M059J (cell line): ENCODE measurements around the gene EMD. TPM values are rescaled to one million over a fixed set of nuclear protein-coding genes. Genes with fewer than 3 reads are reported as not detected.
"Not testable (repeated sequence)": the region's sequence is repeated elsewhere in the genome, so short reads cannot be mapped to it uniquely, and the experiment has no call there.

Experiments used
- DNase-seq: peaks from one replicate; pipeline ENCODE4 v3.0.0-alpha.2; 2012; ENCODE audit warnings: low read depth
- total RNA-seq: library from RNA; depleted of rRNA; stranded (reverse); fragments of >200 nt; shearing (Covaris generic); gene quantifications from 2 replicates; pipeline ENCODE4 v1.2.3, GENCODE V29; 2014

EMD gene
- total RNA-seq, 1 experiment from 2014 or later = 105 TPM

DNA sequence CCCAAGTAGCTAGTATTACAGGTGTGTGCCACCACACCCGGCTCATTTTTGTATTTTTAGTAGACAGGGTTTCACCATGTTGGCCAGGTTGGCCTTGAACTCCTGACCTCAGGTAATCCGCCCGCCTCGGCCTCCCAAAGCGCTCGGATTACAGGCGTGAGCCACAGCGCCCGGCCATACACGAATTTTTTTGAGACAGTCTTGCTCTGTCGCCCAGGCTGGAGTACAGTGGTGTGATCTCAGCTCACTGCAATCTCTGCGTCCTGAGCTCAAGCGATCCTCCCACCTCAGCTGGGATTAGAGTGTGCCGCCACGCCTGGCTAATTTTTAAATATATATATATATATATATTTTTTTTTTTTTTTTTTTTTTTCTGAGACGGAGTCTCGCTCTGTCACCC, 17.3 kb downstream of the EMD start:
- not testable (repeated sequence) for DNase-seq

DNA sequence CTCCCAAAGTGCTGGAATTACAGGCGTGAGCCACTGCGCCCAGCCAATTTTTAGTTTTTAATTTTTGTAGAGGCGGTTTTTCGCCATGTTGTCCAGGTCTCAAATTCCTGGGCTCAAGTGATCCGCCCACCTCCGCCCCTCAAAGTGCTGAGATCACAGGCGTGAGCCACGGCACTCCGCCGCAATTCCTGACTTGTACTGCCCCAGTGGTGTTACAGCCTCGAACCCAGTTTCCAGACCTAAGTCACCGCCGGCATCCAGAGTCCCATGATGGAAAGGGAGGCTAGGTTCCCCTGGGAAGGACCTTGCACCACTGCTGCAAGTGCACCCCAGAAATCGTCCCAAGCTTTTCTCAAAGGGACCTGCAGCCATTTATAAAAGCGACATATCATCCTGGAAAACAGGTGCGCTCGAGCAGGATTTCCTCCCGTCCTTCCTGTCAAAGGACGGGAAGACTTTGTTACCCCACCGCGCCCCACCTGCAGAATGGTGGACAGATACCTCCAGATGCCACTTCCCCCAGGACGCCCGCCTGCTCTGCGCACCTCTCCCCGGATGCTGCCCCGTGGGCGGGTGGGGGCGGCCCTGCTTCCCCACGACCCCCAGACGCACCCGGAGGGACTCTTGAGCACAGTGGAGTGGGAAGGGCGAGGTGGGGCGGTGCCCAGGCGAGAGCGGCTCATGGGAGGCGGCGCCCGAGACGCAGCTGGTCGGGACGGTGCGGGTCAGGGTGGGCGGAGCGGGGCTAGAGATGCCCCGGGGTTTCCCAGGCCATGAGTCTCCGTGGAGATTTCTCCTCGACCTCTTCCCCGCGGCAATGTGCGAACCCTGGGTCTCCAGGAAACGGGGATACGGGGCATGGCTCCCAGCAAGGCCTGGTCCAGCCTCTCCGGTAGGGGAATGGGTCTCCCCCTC, 18.1 kb downstream of the EMD start:
- peak; percentile 46 for DNase-seq

DNA sequence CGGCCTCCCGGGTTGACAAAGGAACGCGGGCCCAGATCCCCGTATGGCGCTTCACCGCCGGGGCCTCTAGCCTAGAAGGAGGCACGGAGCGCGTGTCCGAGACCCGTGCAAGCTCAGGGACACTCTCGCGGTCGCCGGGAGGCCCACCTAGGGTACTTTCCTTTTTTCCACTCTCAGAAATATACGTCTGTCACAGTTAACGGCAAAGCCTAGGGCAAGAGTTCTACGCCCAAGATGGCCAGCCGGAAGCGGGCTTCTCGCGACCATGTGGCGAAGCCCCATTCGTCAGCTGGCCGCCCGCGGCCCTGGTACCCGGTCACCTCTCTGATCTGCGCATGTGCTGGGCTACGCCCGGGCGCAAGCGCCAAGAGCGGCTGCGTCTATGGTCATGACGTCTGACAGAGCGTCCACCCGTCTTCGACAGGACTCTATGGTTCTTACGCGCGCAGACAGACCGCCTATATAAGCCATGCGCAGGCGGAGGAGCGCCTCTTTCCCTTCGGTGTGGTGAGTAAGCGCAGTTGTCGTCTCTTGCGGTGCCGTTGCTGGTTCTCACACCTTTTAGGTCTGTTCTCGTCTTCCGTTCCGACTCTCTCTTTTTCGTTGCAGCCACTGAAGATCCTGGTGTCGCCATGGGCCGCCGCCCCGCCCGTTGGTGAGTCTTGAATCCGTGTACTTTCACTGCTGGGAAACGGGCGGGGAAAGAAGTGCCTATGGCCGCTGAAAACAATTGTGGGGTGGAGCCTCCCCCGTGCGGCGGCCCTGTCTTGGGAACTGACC, 19.0 kb downstream of the EMD start, which contains the start of gene RPL10:
Gene RPL10, plus strand, starts transcription at position 490 of the 780 bp plus-strand sequence. Its CDS starts 143 bp downstream, at position 633.
- peak; percentile 98 for DNase-seq

DNA sequence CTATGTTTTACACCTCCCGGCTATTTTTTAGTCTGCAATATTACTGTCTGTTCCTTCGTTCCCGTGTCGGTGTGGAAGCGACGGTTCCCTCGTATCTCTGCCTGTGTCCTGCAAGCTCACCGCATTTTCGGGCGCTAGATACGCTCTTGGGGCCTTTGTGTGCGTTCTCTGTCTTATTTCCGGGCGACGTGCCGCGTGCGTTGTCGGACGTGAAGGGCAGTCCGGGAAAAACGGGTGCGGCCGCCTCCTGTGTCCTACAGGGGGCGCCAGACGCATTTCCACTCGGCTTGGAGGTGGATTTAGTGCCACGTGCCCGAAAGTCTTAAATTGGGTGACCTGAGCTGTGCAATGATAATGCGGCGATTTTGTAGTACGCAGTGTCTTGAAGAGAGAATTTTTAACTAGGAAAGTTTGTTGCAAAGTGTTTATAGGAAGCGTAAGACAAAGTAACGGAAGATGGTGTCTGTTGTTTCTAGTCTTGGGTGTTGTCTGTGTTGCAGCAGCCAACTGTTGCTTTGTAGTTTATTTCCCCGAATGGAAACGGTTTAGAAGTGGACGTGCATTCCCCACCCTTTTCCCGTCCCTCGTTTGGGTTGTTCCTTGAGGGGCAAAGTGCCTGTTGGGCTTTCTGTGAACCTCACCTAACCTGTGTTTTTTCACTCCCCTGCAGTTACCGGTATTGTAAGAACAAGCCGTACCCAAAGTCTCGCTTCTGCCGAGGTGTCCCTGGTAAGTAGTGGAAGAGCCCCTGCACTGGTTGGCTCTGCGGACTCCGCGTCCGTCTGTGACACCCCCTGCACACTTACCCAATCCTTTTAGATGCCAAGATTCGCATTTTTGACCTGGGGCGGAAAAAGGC, 19.8 kb downstream of the EMD start:
- DNase-seq = peak; percentile 85

GRCh38 chrX:154399527-154400368, 20.7 kb downstream of the EMD start:
- DNase-seq = no peak

DNA sequence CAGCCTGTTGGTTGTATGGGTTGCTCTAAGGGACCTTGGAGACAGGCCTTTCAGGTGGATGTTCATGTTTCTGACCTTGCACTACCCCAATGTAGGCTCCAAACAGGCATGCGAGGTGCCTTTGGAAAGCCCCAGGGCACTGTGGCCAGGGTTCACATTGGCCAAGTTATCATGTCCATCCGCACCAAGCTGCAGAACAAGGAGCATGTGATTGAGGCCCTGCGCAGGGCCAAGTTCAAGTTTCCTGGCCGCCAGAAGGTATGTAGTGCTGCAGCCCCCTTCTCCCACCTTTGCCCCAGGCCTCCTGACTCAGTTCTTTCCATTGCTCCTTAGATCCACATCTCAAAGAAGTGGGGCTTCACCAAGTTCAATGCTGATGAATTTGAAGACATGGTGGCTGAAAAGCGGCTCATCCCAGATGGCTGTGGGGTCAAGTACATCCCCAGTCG, 21.3 kb downstream of the EMD start:
- not testable (repeated sequence) for DNase-seq

- DNase-seq = peak; percentile 61
These were observed 22.1 kb downstream of the EMD start for GRCh38 chrX:154401045-154401799.

DNA sequence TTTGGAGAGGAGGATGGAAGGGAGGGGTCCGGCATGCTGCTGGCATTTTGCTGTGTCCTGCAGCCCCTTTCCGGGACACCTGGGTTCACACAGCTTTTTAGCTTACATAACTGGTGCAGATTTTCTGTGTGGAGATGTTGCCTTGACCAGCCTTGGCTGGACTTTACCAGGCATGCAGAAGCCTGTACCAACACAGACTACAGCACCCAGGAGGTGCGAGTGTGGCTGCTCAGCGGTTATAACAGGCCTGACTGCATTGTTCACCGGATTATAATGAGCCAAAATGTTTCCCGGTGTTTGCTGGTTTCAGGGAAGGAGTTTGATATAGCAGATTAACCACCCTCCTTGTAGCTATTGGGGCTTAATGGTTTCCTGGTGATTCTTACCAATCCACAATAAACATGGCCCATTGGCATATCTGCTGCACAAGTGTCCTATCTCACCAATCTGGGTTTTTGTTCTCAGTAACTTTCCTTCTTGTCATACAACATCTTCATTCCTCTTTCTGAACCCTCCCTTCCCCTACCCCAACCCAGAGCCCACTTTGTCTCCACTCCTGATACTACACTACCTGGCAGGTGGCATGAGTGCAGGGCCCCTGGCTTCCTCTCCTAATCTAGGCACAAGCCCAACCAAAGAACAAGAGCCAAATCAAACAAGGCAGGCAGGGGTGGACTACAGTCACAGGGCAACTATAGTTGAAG, 23.0 kb downstream of the EMD start:
- DNase-seq = peak; percentile 45

GRCh38 chrX:154402622-154403127, 23.6 kb downstream of the EMD start:
- DNase-seq = no peak

- DNase-seq = no peak
These were observed 24.1 kb downstream of the EMD start for GRCh38 chrX:154403192-154403591.

GRCh38 chrX:154403858-154404257, 24.8 kb downstream of the EMD start:
- no peak for DNase-seq

DNA sequence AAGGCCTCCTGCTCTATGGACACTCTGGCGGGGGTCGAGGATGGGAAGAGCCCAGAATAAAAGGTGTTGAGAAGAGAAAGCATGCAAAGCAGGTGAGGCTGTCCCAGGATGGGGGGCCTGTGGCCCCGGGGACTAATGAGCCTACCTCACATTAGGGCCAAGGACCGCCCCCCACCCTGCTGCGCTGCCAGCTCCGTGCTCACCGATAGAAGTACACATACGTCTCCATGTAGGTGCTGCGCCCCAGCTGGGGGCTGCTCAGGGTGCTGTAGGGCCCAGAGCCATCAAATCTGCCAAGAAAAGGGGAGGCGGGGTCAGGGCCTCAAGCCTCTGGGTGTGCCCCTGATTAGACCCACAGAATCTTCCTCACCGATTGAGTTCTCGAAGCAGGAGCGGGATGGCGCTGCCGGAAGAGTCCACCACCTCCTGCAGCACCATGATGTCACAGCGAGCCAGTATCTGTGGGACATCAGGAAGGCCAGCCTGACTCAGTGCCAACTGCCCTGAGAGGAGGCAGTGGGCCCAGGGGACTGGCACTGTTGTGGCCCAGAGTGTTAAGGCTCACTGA, 25.6 kb downstream of the EMD start:
- no peak for DNase-seq

- no peak for DNase-seq
These were observed 29.6 kb downstream of the EMD start for GRCh38 chrX:154408659-154409221.

GRCh38 chrX:154409222-154409871, 30.3 kb downstream of the EMD start, which contains the start of gene DNASE1L1:
DNASE1L1 (minus strand) TSS chrX:154409254; CDS start chrX:154405568, 3,686 bp downstream.
- DNase-seq = peak; percentile 95

DNA sequence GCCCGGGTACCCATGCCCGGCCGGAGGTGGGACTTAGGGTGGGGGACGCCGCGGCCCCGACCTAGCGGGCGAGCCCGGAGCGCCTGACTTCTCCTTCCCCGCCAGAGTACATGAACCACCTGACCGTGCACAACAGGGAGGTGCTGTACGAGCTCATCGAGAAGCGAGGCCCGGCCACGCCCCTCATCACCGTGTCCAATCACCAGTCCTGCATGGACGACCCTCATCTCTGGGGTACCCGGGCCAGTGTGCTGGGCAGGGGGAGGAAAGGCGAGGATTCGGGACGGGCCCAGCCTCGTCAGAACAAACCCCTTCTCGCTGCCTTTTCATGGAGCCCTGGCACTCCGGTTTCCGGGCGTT, 32.9 kb downstream of the EMD start:
- DNase-seq = peak; percentile 50

- DNase-seq = no peak
These were observed 33.4 kb downstream of the EMD start for GRCh38 chrX:154412468-154412867.

DNA sequence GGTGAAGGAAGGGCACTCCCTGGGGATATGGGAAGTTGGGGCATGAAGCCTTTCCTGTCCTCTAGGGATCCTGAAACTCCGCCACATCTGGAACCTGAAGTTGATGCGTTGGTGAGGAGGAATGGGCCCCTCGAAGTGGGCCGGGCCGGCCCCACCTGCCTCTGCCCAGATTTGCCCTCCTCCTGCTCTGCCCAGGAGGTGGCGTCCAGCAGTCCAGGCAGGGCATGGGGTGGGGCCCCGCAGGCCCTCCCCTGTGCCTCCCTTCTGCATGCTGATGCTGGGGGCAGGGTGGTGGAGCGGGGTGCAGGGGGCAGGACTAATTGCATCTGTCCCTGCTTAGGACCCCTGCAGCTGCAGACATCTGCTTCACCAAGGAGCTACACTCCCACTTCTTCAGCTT, 34.0 kb downstream of the EMD start:
- no peak for DNase-seq

GRCh38 chrX:154417157-154417556, 38.1 kb downstream of the EMD start:
- DNase-seq = peak; percentile 94
